Ishikawa (cell line): ENCODE results near the gene DDX5.

Experiments
- CEBPB ChIP-seq: IDR thresholded peaks from 2 replicates; pipeline ENCODE4 v1.6.1; 2012
- CREB1 ChIP-seq: IDR thresholded peaks from 2 replicates; pipeline ENCODE4 v1.6.1; 2012; ENCODE audit warnings: low read depth
- EGR1 ChIP-seq: IDR thresholded peaks from 2 replicates; pipeline ENCODE4 v1.6.1; 2012
- EP300 ChIP-seq: IDR thresholded peaks from 2 replicates; pipeline ENCODE4 v1.6.1; 2012; ENCODE audit warnings: borderline replicate concordance
- FOXM1 ChIP-seq: IDR thresholded peaks from 2 replicates; pipeline ENCODE4 v1.6.1; 2012; ENCODE audit warnings: low read depth, borderline replicate concordance
- NFIC ChIP-seq: IDR thresholded peaks from 2 replicates; pipeline ENCODE4 v1.6.1; 2012
- RAD21 ChIP-seq: IDR thresholded peaks from 2 replicates; pipeline ENCODE4 v1.6.1; 2012; ENCODE audit warnings: low read depth
- TAF1 ChIP-seq: IDR thresholded peaks from 2 replicates; pipeline ENCODE4 v1.6.1; 2012; ENCODE audit warnings: low read depth, mild to moderate bottlenecking
- TCF12 ChIP-seq: IDR thresholded peaks from 2 replicates; pipeline ENCODE4 v1.6.1; 2012; ENCODE audit warnings: low read depth
- TEAD4 ChIP-seq: IDR thresholded peaks from 2 replicates; pipeline ENCODE4 v1.6.1; 2012
- YY1 ChIP-seq: IDR thresholded peaks from 2 replicates; pipeline ENCODE4 v1.6.1; 2012; ENCODE audit warnings: low read depth
- ZBTB7A ChIP-seq: IDR thresholded peaks from 2 replicates; pipeline ENCODE4 v1.6.1; 2012; ENCODE audit warnings: low read depth
- TF ChIP-seq, protein P1 (sequence below): IDR thresholded peaks from 2 replicates; pipeline ENCODE4 v1.6.1; 2012
- TF ChIP-seq, protein P2 (sequence below): IDR thresholded peaks from 2 replicates; pipeline ENCODE4 v1.6.1; 2012
- TF ChIP-seq, protein P3 (sequence below): IDR thresholded peaks from 2 replicates; pipeline ENCODE4 v1.6.1; 2012; ENCODE audit warnings: low read depth, mild to moderate bottlenecking

DDX5 gene

DNA sequence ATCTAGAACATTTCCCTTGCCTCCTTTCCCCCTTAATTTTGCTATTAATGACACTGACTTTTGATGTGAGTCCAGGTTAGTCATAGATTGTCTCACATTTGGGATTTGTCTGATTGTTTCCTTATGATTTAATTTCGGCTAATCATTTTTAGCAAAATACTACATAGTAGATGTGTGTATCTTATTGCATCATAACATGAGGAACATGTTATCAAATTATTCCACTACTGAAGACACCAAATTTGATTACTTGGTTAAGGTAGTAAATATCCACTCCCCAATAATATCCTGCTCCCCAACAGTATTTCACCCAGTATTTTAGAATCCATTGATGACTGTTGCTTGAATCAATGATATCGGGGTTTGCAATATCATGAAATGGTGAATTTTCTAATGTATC is 12.0 kb downstream of the DDX5 start:
- no peak for TF ChIP-seq CEBPB
- TF ChIP-seq EGR1: no peak
- no peak for TF ChIP-seq TAF1
- no peak for TF ChIP-seq NFIC
- TF ChIP-seq TCF12: no peak
- TF ChIP-seq TEAD4: no peak
- TF ChIP-seq, protein P1, sequence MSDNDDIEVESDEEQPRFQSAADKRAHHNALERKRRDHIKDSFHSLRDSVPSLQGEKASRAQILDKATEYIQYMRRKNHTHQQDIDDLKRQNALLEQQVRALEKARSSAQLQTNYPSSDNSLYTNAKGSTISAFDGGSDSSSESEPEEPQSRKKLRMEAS: no peak
- TF ChIP-seq EP300: no peak
- no peak for TF ChIP-seq RAD21
- no peak for TF ChIP-seq YY1
- TF ChIP-seq, protein P2, sequence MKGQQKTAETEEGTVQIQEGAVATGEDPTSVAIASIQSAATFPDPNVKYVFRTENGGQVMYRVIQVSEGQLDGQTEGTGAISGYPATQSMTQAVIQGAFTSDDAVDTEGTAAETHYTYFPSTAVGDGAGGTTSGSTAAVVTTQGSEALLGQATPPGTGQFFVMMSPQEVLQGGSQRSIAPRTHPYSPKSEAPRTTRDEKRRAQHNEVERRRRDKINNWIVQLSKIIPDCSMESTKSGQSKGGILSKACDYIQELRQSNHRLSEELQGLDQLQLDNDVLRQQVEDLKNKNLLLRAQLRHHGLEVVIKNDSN: no peak

DNA sequence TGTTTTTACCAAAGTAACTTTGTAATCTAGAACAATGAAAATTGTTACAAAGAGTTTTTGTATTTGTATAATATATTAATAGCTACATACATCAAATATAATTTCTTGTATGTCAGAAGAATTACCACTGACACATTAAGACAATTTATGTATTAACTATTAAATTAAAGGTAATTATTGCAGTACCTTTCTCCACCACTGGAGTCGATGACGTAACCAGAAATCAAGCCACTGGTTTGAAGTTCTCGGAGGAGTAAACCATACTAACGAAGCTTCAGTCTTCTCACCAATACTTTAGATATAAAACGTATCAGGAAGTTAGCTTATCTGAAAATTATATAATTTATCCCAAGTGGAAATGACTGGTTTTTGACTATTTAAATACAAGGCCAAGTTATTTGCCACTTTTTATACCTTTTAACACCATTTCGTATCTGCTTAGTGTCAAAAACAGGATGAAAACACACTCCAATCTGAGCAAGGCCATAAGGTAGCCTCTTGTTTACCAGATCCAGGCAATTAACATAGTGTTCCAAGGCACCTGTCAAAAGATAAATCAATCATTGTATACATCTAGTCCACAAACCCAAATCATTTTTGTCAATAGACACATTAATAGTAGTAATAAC is 13.5 kb downstream of the DDX5 start:
- TF ChIP-seq RAD21 (no peak), CEBPB (peak; percentile 69)

DNA sequence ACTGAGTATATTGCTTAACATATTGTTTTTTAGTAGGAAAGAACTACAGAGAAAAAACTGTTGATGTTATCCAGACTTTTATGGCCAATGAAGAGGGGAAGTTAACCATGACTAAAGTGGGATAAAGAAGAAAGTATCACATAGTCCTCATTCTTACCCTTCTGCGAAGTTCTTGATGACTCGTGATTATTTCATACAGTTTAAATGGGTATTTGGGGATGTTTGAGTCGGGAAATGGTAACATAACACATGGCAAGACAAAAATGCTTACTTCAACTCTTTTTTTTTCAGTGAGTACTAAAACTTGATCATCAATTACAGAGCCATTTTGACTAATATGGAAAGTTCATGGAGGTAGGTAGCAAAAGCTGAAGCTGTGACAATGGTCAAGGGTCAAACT is 14.1 kb downstream of the DDX5 start:
- TF ChIP-seq RAD21 (no peak), EP300 (no peak), CEBPB (no peak), TEAD4 (no peak), TAF1 (no peak), ZBTB7A (no peak), FOXM1 (no peak), YY1 (no peak), CREB1 (no peak), EGR1 (no peak), TCF12 (no peak), NFIC (no peak)
- TF ChIP-seq, protein P3, sequence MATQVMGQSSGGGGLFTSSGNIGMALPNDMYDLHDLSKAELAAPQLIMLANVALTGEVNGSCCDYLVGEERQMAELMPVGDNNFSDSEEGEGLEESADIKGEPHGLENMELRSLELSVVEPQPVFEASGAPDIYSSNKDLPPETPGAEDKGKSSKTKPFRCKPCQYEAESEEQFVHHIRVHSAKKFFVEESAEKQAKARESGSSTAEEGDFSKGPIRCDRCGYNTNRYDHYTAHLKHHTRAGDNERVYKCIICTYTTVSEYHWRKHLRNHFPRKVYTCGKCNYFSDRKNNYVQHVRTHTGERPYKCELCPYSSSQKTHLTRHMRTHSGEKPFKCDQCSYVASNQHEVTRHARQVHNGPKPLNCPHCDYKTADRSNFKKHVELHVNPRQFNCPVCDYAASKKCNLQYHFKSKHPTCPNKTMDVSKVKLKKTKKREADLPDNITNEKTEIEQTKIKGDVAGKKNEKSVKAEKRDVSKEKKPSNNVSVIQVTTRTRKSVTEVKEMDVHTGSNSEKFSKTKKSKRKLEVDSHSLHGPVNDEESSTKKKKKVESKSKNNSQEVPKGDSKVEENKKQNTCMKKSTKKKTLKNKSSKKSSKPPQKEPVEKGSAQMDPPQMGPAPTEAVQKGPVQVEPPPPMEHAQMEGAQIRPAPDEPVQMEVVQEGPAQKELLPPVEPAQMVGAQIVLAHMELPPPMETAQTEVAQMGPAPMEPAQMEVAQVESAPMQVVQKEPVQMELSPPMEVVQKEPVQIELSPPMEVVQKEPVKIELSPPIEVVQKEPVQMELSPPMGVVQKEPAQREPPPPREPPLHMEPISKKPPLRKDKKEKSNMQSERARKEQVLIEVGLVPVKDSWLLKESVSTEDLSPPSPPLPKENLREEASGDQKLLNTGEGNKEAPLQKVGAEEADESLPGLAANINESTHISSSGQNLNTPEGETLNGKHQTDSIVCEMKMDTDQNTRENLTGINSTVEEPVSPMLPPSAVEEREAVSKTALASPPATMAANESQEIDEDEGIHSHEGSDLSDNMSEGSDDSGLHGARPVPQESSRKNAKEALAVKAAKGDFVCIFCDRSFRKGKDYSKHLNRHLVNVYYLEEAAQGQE: no peak
- TF ChIP-seq, protein P1: no peak
- TF ChIP-seq, protein P2: no peak

DNA sequence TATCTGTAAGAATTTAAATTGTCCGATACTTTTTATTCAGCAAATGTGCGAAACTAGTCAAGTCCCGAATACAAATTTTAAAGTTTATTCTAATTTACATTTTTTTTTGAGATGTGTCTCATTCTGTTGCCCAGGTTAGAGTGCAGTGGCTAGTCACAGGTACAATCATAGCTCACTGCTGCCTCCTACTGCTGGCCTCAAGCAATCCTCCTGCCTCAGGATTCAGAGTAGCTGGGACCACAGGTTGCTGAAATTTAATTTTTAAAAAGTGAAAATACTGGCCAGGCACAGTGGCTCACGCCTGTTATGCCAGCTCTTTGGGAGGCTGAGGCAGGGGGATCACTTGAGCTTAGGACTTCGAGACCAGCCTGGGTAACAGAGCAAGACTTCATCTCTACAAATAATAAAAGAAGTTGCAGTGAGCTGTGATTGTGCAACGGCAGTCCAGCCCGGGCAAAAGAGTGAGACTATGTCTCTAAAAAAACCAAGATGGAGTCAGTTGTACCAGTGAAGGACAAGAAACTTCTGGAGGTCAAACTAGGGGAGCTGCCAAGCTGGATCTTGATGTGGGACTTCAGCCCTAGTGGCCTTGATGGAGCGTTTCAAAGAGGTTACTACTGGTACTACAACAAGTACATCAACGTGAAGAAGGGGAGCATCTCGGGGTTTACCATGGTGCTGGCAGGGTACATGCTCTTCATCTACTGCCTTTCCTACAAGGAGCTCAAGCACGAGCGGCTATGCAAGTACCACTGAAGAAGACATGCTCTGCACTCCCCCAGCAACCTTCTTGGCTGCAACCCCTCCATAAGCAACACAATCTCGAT is 14.8 kb downstream of the DDX5 start:
- TF ChIP-seq YY1 (no peak), RAD21 (peak; percentile 72), FOXM1 (no peak)
- TF ChIP-seq, protein P3: no peak

DNA sequence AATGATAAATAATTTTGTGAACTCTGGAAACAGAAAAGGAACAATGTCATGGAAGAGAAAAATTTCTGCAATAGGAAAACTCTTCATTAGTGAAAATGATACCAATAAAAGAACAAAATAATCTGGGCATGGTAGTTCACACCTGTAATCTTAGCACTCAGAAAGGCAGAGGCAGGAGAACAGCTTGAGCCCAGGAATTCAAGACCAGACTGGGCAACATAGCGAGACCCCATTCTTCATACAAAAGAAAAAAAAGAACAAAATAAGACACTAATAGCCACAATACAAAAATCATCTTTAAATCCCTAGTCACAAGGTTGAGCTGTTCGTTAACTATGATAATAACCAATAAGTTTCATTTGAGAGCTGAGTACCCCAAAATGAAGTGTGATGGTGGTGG is 17.8 kb downstream of the DDX5 start:
- TF ChIP-seq EGR1 (no peak), ZBTB7A (no peak), RAD21 (no peak), NFIC (no peak), TCF12 (no peak), FOXM1 (no peak), EP300 (no peak), YY1 (no peak), TEAD4 (no peak), TAF1 (no peak), CREB1 (no peak), CEBPB (no peak)
- TF ChIP-seq, protein P1: no peak
- TF ChIP-seq, protein P2: no peak
- TF ChIP-seq, protein P3: no peak
